Ishikawa (cell line): ENCODE measurements around the gene PKNOX2.

Experiments used
- CEBPB ChIP-seq: IDR thresholded peaks from 2 replicates; pipeline ENCODE4 v1.6.1; 2012
- CREB1 ChIP-seq: IDR thresholded peaks from 2 replicates; pipeline ENCODE4 v1.6.1; 2012; ENCODE audit warnings: low read depth
- EGR1 ChIP-seq: IDR thresholded peaks from 2 replicates; pipeline ENCODE4 v1.6.1; 2012
- EP300 ChIP-seq: IDR thresholded peaks from 2 replicates; pipeline ENCODE4 v1.6.1; 2012; ENCODE audit warnings: borderline replicate concordance
- FOXM1 ChIP-seq: IDR thresholded peaks from 2 replicates; pipeline ENCODE4 v1.6.1; 2012; ENCODE audit warnings: low read depth, borderline replicate concordance
- MAX ChIP-seq: IDR thresholded peaks from 2 replicates; pipeline ENCODE4 v1.6.1; 2012
- NFIC ChIP-seq: IDR thresholded peaks from 2 replicates; pipeline ENCODE4 v1.6.1; 2012
- RAD21 ChIP-seq: IDR thresholded peaks from 2 replicates; pipeline ENCODE4 v1.6.1; 2012; ENCODE audit warnings: low read depth
- TAF1 ChIP-seq: IDR thresholded peaks from 2 replicates; pipeline ENCODE4 v1.6.1; 2012; ENCODE audit warnings: low read depth, mild to moderate bottlenecking
- TCF12 ChIP-seq: IDR thresholded peaks from 2 replicates; pipeline ENCODE4 v1.6.1; 2012; ENCODE audit warnings: low read depth
- TEAD4 ChIP-seq: IDR thresholded peaks from 2 replicates; pipeline ENCODE4 v1.6.1; 2012
- YY1 ChIP-seq: IDR thresholded peaks from 2 replicates; pipeline ENCODE4 v1.6.1; 2012; ENCODE audit warnings: low read depth
- ZBTB7A ChIP-seq: IDR thresholded peaks from 2 replicates; pipeline ENCODE4 v1.6.1; 2012; ENCODE audit warnings: low read depth
- TF ChIP-seq, protein P1 (sequence below): IDR thresholded peaks from 2 replicates; pipeline ENCODE4 v1.6.1; 2012
- TF ChIP-seq, protein P2 (sequence below): IDR thresholded peaks from 2 replicates; pipeline ENCODE4 v1.6.1; 2012; ENCODE audit warnings: low read depth, mild to moderate bottlenecking

PKNOX2 gene

GRCh38 chr11:125455851-125456250 lies 291.3 kb downstream of the PKNOX2 start:
- TF ChIP-seq CREB1 (no peak), TAF1 (no peak), MAX (no peak), ZBTB7A (no peak), NFIC (no peak), EP300 (no peak), CEBPB (no peak), EGR1 (no peak), YY1 (no peak), RAD21 (no peak), TEAD4 (no peak), TCF12 (no peak), FOXM1 (no peak)
- TF ChIP-seq, protein P1, sequence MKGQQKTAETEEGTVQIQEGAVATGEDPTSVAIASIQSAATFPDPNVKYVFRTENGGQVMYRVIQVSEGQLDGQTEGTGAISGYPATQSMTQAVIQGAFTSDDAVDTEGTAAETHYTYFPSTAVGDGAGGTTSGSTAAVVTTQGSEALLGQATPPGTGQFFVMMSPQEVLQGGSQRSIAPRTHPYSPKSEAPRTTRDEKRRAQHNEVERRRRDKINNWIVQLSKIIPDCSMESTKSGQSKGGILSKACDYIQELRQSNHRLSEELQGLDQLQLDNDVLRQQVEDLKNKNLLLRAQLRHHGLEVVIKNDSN: no peak
- TF ChIP-seq, protein P2, sequence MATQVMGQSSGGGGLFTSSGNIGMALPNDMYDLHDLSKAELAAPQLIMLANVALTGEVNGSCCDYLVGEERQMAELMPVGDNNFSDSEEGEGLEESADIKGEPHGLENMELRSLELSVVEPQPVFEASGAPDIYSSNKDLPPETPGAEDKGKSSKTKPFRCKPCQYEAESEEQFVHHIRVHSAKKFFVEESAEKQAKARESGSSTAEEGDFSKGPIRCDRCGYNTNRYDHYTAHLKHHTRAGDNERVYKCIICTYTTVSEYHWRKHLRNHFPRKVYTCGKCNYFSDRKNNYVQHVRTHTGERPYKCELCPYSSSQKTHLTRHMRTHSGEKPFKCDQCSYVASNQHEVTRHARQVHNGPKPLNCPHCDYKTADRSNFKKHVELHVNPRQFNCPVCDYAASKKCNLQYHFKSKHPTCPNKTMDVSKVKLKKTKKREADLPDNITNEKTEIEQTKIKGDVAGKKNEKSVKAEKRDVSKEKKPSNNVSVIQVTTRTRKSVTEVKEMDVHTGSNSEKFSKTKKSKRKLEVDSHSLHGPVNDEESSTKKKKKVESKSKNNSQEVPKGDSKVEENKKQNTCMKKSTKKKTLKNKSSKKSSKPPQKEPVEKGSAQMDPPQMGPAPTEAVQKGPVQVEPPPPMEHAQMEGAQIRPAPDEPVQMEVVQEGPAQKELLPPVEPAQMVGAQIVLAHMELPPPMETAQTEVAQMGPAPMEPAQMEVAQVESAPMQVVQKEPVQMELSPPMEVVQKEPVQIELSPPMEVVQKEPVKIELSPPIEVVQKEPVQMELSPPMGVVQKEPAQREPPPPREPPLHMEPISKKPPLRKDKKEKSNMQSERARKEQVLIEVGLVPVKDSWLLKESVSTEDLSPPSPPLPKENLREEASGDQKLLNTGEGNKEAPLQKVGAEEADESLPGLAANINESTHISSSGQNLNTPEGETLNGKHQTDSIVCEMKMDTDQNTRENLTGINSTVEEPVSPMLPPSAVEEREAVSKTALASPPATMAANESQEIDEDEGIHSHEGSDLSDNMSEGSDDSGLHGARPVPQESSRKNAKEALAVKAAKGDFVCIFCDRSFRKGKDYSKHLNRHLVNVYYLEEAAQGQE: no peak

- no peak for TF ChIP-seq NFIC
- TF ChIP-seq TCF12: no peak
- no peak for TF ChIP-seq ZBTB7A
- TF ChIP-seq EGR1: no peak
Measured at GRCh38 chr11:125457814-125458343, 293.3 kb downstream of the PKNOX2 start.

DNA sequence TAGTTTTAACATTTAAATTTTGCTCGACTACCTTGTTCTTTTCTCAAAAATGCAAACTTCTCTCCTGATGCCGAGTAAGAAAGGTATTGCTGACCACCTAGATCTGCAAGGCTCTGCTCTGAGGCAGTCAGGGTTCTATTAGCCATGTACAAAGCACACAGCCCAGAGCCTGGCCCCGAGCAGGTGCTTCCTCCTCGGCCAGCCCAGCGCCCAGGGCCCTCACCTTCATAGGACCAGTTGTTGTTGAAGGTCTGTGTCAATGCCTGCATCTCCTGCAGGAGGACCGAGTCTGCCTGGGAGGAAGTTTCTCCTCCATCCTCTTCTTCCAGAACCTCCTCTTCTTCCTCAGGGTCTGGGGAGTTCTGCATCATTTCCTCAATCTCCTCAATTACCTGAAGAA lies 295.7 kb downstream of the PKNOX2 start:
- no peak for TF ChIP-seq TAF1
- TF ChIP-seq, protein P2: no peak
- TF ChIP-seq TEAD4: no peak
- TF ChIP-seq ZBTB7A: no peak
- TF ChIP-seq TCF12: no peak
- TF ChIP-seq FOXM1: no peak
- no peak for TF ChIP-seq EP300
- TF ChIP-seq EGR1: no peak
- TF ChIP-seq YY1: no peak
- no peak for TF ChIP-seq MAX
- no peak for TF ChIP-seq NFIC
- no peak for TF ChIP-seq RAD21
- no peak for TF ChIP-seq CREB1
- TF ChIP-seq CEBPB: no peak
- TF ChIP-seq, protein P1: no peak

DNA sequence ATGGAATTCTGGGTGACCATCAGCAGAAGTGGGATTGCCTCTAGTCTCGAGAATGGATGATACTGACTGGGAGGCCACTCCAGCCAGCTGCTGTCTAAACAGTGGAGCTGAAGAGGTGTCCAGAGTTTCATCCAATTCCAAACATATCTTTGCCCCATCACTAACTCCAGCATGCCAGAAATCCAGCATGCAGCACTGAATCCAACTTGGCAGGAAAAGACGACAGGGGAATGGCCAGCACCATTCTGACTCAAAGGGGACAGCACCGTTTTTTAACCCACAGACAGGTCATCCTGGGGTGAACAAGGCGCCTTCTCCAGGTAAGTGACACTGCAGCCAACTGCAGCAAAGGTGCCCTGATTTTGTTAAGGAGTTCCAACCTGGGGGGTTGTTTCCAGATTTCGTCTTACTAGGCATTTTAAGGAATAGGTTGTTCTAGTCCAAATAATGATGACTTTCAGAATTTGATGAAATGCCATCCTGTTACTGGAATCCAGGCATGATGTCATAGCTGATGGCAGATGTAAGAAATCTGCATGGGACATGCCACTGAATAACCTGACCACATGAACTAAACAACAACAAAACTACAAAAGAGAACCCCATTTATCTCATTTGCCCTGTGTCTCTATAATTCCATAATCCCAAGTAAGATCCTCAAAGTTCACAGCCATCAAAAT lies 299.2 kb downstream of the PKNOX2 start:
- TF ChIP-seq RAD21 (no peak), YY1 (no peak), EGR1 (no peak), NFIC (no peak), FOXM1 (no peak), MAX (no peak), ZBTB7A (no peak), CEBPB (no peak), TEAD4 (no peak), EP300 (no peak), CREB1 (no peak), TCF12 (no peak), TAF1 (no peak)
- TF ChIP-seq, protein P1: no peak
- TF ChIP-seq, protein P2: no peak
